Calu3 (cell line): Measurements from ENCODE around the gene HIPK3. TPM values are rescaled to one million over a fixed set of nuclear protein-coding genes. Genes with fewer than 3 reads are reported as not detected.
"Not testable (repeated sequence)": the region's sequence is repeated elsewhere in the genome, so short reads cannot be mapped to it uniquely, and the experiment has no call there.

Experiments
- BruUV-seq: library from RNA; stranded (reverse); fragments of 400-500 nt; replicated peaks from 2 replicates; lab custom pipeline; 2021; lab: Mats Ljungman, UMichigan
- CTCF ChIA-PET: fragments of 300-600 bp; sonication (Branson Sonifier 250); formaldehyde crosslinking; loops from one replicate; lab custom pipeline; 2022; ENCODE audit warnings: antibody characterized with exemption; lab: Charles Lee
- DNase-seq: peaks from one replicate; pipeline ENCODE4 v3.0.0; 2022
- H3K27ac Mint-ChIP-seq: one replicate; pipeline ENCODE4 v1.8.0; 2022; ENCODE audit warnings: mixed read lengths; ENCODE audit not compliant: unreplicated experiment
- H3K27me3 Mint-ChIP-seq: one replicate; pipeline ENCODE4 v1.8.0; 2022; ENCODE audit warnings: mixed read lengths; ENCODE audit not compliant: unreplicated experiment
- H3K36me3 Mint-ChIP-seq: one replicate; pipeline ENCODE4 v1.8.0; 2022; ENCODE audit warnings: mild to moderate bottlenecking, moderate library complexity, mixed read lengths; ENCODE audit not compliant: insufficient read depth, unreplicated experiment
- H3K4me1 Mint-ChIP-seq: one replicate; pipeline ENCODE4 v1.8.0; 2022; ENCODE audit warnings: mild to moderate bottlenecking, low read depth, mixed read lengths; ENCODE audit not compliant: unreplicated experiment
- H3K4me3 Mint-ChIP-seq: one replicate; pipeline ENCODE4 v1.8.0; 2022; ENCODE audit warnings: mild to moderate bottlenecking, low read depth, moderate library complexity, mixed read lengths; ENCODE audit not compliant: unreplicated experiment
- H3K9me3 Mint-ChIP-seq: one replicate; pipeline ENCODE4 v1.8.0; 2022; ENCODE audit warnings: low read depth, mixed read lengths; ENCODE audit not compliant: unreplicated experiment
- CTCF ChIP-seq: fragments of 200-600 bp; IDR thresholded peaks from one replicate; pipeline ENCODE4 v1.8.0; 2022; ENCODE audit warnings: antibody characterized with exemption; ENCODE audit not compliant: unreplicated experiment
- intact Hi-C: fragments of 100-400 bp; cut with micrococcal nuclease; formaldehyde crosslinking; loops from one replicate; pipeline ENCODE4 v1.10.0; 2022; ENCODE audit not compliant: unreplicated experiment
- total RNA-seq: library from RNA; stranded (reverse); gene quantifications from 2 replicates; pipeline ENCODE4 v1.2.3, GENCODE V29; 2022

Gene HIPK3
- total RNA-seq, 1 experiment from 2014 or later: 53.6 TPM

- Mint-ChIP-seq H3K36me3 (no peaks in the 10 kb centered on the region), H3K4me1 (peaks cover 10% of the 10 kb centered on the region), H3K9me3 (no peaks in the 10 kb centered on the region), H3K27ac (peak overlapping the region; percentile 62), H3K27me3 (no peaks in the 10 kb centered on the region), H3K4me3 (peak overlapping the region; percentile 22)
- TF ChIP-seq CTCF: no peak
- CTCF ChIA-PET: interaction anchor here (0.6 kb wide), 1 partner anchor 531 kb away, joined by 9 read pairs; no protein-coding TSS in a partner anchor
- intact Hi-C loops: no loop called here
- no TSS peak for BruUV-seq
- peak; percentile 11 for DNase-seq
Observed at GRCh38 chr11:33211580-33211979, 45.6 kb upstream of the HIPK3 start.

- Mint-ChIP-seq H3K4me1 (peaks cover 10% of the 10 kb centered on the region), H3K9me3 (no peaks in the 10 kb centered on the region), H3K4me3 (no peak overlapping the region), H3K27me3 (no peaks in the 10 kb centered on the region), H3K36me3 (no peaks in the 10 kb centered on the region), H3K27ac (no peak overlapping the region)
- no peak for DNase-seq
- TF ChIP-seq CTCF: no peak
- no TSS peak for BruUV-seq
- intact Hi-C loops: no loop called here
- CTCF ChIA-PET: no interaction called here
Observed at GRCh38 chr11:33214187-33214586, 43.0 kb upstream of the HIPK3 start.

GRCh38 chr11:33214767-33215166 is 42.4 kb upstream of the HIPK3 start:
- no peaks in the 10 kb centered on the region for H3K36me3 Mint-ChIP-seq
- intact Hi-C loops: no loop called here
- TF ChIP-seq CTCF: no peak
- no peak overlapping the region for H3K27ac Mint-ChIP-seq
- DNase-seq: no peak
- peaks cover 10% of the 10 kb centered on the region for H3K4me1 Mint-ChIP-seq
- BruUV-seq: no TSS peak
- H3K27me3 Mint-ChIP-seq: no peaks in the 10 kb centered on the region
- H3K4me3 Mint-ChIP-seq: no peak overlapping the region
- CTCF ChIA-PET: no interaction called here
- H3K9me3 Mint-ChIP-seq: no peaks in the 10 kb centered on the region

- H3K27me3 Mint-ChIP-seq, BruUV-seq, H3K4me1 Mint-ChIP-seq, H3K36me3 Mint-ChIP-seq, intact Hi-C loops, DNase-seq, H3K9me3 Mint-ChIP-seq, H3K27ac Mint-ChIP-seq, H3K4me3 Mint-ChIP-seq, CTCF ChIA-PET: not testable (repeated sequence)
Observed at GRCh38 chr11:33216676-33217075, 40.5 kb upstream of the HIPK3 start.

- no peaks in the 10 kb centered on the region for H3K4me1 Mint-ChIP-seq
- intact Hi-C loops: no loop called here
Observed at GRCh38 chr11:33222052-33222750, 35.0 kb upstream of the HIPK3 start.

More at GRCh38 chr11:33222052-33222750, 35.0 kb upstream of the HIPK3 start:
- DNase-seq: no peak
- BruUV-seq: no TSS peak
- CTCF ChIA-PET: no interaction called here
- H3K27ac Mint-ChIP-seq: no peak overlapping the region
- no peaks in the 10 kb centered on the region for H3K9me3 Mint-ChIP-seq
- no peak for TF ChIP-seq CTCF
- H3K4me3 Mint-ChIP-seq: no peak overlapping the region
- H3K36me3 Mint-ChIP-seq: no peaks in the 10 kb centered on the region
- H3K27me3 Mint-ChIP-seq: no peaks in the 10 kb centered on the region
